Ovary (tissue), 3 donors: ENCODE results near the gene UCK1.

ENCODE experiments used
- CTCF ChIP-seq, 3 donors: fragments of 450-650 bp in 2 of 3; fragments of 200-600 bp in 1 of 3; IDR thresholded peaks; one replicate each; pipeline versions ENCODE4 v1.5.1 to v1.8.0; 2016 to 2022; ENCODE audit warnings: antibody characterized with exemption in 3 of 3, mild to moderate bottlenecking in 1 of 3
- POLR2A ChIP-seq: fragments of 450-650 bp; IDR thresholded peaks from one replicate; pipeline ENCODE4 v1.6.1; 2017; ENCODE audit warnings: antibody characterized with exemption, mild to moderate bottlenecking, moderate library complexity
- donor health status: DM: no; HTN: no; CAD: no.

- TF ChIP-seq CTCF (IDR thresholded peaks at IDR 0.05) (no peak), POLR2A (no peak)
These were observed 43.9 kb upstream of the UCK1 start for GRCh38 chr9:131574730-131575640.
